NOMO-1 treated with DMSO at 0.1 percent for 48 hours (cell line): ENCODE data around the gene SUPT4H1.

Source experiments
- DNase-seq: peaks from one replicate; lab custom pipeline; 2025; ENCODE audit not compliant: unreplicated experiment; lab: John Stamatoyannopoulos, UW

SUPT4H1 gene

GRCh38 chr17:58320163-58320558 is 31.8 kb downstream of the SUPT4H1 start:
- no peak for DNase-seq

GRCh38 chr17:58319173-58320162 is 32.5 kb downstream of the SUPT4H1 start:
- no peak for DNase-seq

- no peak for DNase-seq
These were observed 33.3 kb downstream of the SUPT4H1 start for GRCh38 chr17:58318627-58319172.

- no peak for DNase-seq
These were observed 33.9 kb downstream of the SUPT4H1 start for GRCh38 chr17:58318065-58318481.

GRCh38 chr17:58317421-58318064 is 34.5 kb downstream of the SUPT4H1 start:
- peak; percentile 60 for DNase-seq

- DNase-seq, result no peak
These were observed 35.6 kb downstream of the SUPT4H1 start for GRCh38 chr17:58316260-58316960.

- no peak for DNase-seq
These were observed 36.3 kb downstream of the SUPT4H1 start for GRCh38 chr17:58315750-58316149.

GRCh38 chr17:58315281-58315711 is 36.7 kb downstream of the SUPT4H1 start:
- no peak for DNase-seq

- no peak for DNase-seq
These were observed 37.3 kb downstream of the SUPT4H1 start for GRCh38 chr17:58314706-58315015.

- DNase-seq, result no peak
These were observed 37.9 kb downstream of the SUPT4H1 start for GRCh38 chr17:58313815-58314705.

- DNase-seq, result no peak
These were observed 39.2 kb downstream of the SUPT4H1 start for GRCh38 chr17:58312829-58313228.

- DNase-seq, result no peak
These were observed 39.9 kb downstream of the SUPT4H1 start for GRCh38 chr17:58312021-58312630.

GRCh38 chr17:58311429-58311894 is 40.5 kb downstream of the SUPT4H1 start:
- DNase-seq, result no peak

GRCh38 chr17:58310511-58311428 is 41.2 kb downstream of the SUPT4H1 start:
- DNase-seq, result no peak

GRCh38 chr17:58309918-58310259 is 42.1 kb downstream of the SUPT4H1 start:
- DNase-seq, result no peak

- no peak for DNase-seq
These were observed 42.8 kb downstream of the SUPT4H1 start for GRCh38 chr17:58308985-58309917.

GRCh38 chr17:58308173-58308984 is 43.6 kb downstream of the SUPT4H1 start:
- DNase-seq, result no peak
